NOMO-1 treated with dmso at 0.1 percent for 144 hours (cell line): Measurements from ENCODE around the gene DDAH2.
"Not testable (repeated sequence)": the region's sequence is repeated elsewhere in the genome, so short reads cannot be mapped to it uniquely, and the experiment has no call there.

ENCODE experiments used
- DNase-seq: peaks from one replicate; lab custom pipeline; 2025; ENCODE audit not compliant: unreplicated experiment; lab: John Stamatoyannopoulos, UW

DDAH2 gene

DNA sequence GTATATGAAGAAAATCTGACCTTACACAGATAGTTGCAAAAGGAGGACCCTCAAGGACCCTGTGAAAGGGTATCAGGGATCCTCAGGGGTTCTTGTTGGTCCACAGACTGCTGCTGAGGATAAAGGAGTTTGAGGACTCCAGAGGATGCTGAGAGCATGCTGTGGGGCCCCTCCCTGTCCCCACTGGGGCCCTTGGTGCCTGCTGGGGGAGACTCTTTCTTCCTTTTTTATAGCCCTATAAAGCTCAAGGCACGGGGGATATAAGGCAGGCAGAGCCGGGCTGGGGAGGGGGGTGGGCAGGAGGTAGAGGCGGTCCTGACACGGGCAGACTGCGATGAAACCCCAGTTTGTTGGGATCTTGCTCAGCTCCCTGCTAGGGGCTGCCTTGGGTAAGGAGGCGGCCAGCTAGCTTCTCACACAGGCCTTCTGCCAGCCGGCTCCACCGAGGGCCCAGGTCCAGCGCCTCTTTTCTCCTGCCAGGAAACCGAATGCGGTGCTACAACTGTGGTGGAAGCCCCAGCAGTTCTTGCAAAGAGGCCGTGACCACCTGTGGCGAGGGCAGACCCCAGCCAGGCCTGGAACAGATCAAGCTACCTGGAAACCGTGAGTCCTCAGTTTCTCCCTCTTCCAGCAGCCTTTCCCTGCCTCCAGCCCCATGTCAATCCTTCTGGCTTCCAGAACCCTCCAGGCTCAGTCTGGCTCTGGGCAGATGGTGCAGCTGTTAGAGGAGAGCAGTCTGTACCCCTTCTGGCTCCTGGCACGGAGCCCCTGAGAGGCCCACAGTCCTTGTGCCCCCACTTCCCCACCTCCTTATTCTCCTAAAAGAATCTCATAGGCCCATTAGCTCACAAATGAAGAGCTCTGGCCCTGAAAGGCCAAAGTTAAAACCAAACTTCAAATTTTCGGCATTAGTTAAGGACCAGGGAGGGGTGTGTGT lies 13.8 kb downstream of the DDAH2 start, which contains the start of gene LY6G6D:
LY6G6D (plus strand) TSS at position 327 of the 937 bp plus-strand sequence; CDS start at position 335, 8 bp downstream.
- no peak for DNase-seq

DNA sequence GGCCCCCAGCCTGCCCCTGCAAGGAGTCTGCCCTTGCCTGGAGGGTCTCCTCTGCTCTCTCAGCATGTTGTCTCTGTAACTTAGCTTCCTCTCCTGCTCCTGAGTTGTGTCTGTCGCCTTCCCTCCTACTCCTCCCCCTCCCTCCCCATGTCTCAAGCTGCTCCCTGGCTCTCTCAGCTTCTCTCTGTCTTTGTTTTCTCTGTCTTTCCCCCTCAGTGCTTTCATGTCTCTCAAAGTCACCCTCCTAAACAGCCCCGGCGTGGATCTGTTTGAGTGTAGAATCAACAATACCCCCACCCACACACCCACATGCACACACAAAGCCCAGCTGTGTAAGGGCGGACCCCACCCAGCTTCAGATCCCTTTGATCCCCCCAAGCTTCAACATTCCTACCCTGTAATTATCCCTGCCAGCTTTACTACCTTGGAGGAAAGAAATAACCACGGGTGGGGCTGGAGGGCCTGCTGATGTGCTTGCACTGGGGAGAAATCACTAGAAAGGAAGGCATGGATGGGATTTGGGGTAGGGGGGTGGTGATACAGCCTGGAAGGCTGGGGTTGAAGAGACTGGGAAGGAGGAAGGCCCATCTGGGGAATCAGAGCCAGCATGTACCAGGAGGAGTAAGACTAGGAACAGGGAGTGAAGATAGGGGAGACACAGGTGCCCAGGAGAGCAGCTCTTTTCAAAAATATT lies 15.0 kb downstream of the DDAH2 start:
- no peak for DNase-seq

DNA sequence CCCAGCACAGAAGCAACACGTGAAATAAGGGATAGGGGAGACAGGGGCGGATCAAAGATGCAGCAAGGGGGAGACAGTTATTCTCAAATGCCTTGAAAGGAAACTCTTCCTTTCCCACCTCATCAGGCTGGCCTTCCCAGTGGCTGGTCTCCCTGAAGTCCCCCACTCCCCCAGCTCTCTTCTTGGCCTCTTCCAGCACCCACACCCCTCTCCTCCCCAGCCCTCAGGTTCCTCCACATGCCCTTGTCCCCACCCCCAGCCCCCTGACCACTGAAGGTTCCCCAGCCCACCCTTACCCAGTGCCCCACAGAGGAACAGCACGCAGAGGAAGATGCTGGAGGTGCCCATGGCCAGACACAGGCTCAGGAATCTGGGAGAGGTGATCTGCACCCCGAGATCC lies 15.6 kb downstream of the DDAH2 start:
- DNase-seq: no peak

DNA sequence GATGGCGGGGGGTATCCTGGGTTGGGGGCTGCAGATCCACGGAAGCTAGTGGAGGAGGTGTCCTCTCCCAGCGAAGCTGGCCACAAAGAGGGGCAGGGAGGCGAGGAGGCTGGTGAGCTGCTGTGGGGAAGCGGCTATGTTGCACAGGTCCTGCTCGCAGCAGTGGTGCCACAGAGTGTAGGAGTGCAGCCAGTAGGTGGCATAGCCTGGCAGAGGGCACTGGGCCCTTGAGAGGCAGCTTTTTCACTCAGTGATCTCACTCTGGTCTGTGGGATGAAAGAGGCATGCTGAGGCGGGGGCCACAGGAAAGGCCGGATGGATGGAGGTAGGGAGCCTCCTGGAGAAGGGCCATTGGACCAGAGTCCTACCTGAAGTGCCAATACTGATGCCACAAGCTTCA lies 16.8 kb downstream of the DDAH2 start:
- no peak for DNase-seq

DNA sequence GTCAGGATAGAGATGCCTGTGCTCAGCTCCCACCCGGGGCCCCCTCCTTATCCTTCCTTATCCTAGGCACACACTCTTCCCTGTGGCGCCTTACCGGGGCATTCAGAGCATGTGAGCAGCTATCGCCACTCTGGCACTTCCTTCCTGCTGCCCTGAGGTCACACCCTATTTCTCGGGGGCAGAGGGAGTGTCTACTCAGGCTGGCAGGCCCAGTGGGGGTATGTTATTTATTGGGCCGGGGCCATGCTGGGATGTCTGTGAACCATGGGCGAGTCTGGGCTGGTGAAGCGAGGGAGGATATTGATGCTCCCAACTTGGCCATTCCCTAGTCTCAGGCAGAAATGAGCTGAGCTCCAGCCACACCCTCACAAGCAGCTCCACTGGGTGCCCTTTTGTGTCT lies 17.9 kb downstream of the DDAH2 start:
- DNase-seq: peak; percentile 19

DNA sequence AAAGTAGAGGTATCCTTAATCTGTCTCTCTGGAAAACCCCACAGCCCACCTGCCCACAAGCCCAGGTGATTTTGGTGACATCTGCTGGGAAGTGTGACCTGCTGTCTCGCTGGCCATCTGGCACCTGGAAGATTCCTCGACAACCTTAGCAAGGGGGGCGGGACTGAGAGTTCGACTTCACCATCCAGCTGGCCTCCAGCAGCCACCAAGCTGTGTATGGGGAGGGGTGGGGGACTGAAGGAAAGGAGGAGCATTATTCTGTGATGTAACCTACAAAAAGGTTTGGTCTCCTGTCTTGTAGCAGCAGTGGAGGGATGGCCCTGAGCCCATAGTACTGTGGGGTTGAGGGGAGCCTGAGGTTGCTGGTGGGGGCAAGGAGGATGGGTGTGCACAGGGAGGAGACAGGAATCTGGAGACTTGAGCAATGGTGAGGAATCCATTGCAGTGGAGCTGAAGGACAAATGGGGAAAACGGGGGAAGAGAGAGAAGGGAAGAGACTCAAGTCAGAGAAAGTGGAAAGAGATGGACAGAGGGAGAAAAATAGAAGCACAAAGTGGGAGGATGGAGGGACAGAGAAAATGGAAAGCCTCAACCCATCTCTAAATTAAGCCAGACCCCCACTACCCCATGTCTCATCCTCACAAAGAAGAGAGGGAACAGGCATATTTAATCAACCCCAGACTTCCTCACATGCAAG lies 18.4 kb downstream of the DDAH2 start:
- DNase-seq: no peak

DNA sequence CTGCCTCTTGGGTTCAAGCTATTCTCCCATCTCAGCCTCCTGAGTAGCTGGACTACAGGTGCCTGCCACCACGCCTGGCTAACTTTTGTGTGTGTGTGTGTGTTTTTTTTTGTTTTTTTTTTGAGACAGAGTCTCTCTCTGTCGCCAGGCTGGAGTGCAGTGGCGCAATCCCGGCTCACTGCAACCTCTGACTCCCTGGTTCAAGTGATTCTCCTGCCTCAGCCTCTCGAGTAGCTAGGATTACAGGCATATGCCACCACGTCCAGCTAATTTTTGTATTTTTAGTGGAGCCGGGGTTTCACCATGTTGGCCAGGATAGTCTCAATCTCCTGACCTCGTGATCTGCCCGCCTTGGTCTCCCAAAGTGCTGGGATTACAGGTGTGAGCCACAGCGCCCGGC lies 19.9 kb downstream of the DDAH2 start:
- DNase-seq: not testable (repeated sequence)

DNA sequence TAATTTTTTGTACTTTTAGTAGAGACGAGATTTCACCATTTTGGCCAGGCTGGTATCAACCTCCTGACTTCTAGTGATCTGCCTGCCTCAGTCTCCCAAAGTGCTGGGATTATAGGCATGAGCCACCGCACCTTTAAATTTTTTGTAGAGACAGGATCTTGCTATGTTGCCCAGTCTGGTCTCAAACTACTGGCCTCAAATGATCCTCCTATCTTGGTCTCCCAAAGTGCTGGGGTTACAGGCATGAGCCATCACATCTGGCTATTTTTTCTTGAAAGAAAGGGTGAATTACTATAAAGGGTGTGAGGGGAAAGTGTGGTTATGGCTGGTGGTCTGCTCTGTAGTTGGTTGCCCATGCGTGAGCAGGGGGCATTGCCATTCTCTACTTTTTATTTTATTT lies 20.9 kb downstream of the DDAH2 start:
- DNase-seq: no peak

DNA sequence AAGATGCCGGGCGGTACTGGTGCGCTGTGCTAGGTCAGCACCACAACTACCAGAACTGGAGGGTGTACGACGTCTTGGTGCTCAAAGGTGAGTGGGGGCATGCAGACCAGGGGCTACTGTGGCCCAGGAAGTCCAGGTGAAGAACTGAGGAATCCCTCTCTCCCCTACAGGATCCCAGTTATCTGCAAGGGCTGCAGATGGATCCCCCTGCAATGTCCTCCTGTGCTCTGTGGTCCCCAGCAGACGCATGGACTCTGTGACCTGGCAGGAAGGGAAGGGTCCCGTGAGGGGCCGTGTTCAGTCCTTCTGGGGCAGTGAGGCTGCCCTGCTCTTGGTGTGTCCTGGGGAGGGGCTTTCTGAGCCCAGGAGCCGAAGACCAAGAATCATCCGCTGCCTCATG lies 21.4 kb downstream of the DDAH2 start:
- no peak for DNase-seq

DNA sequence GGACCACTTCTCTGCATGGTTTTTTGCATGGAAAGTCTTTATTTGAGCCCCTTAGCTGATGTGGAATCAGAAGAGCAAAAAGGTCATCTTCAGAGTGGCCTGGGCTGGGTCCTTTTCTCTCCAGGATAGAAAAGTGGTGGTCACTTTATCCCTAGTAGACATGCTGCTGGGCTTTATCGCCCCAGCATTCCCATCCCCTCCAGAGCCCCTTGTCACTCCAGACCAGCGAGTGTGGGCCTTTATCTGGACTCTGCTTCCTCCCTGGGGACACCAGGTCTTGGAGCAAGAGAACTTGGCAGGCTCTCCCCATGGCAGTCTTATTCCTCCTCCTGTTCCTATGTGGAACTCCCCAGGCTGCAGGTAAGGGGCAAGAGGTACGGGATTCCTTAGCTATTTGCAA lies 22.5 kb downstream of the DDAH2 start, which contains the start of gene LY6G6F:
LY6G6F (plus strand) TSS at position 268 of the 400 bp plus-strand sequence; CDS start at position 309, 41 bp downstream.
- DNase-seq: no peak

DNA sequence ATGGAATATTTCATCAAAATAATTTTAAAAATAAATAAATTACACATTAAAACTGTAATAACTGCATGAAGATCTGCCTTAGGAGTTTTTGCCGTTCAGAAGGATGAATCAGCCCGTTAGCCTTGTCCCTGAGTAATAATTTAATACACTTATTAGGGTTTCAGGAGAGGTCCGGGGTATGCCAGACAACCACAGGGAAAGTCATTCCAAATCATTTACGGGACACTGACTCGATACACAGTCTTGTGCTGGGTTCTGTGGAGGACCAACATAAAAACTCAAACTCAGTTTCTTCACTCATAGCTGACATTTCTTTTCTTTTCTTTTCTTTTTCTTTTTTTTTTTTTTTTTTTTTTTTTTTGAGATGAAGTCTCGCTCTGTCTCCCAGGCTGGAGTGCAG lies 23.2 kb downstream of the DDAH2 start:
- no peak for DNase-seq

DNA sequence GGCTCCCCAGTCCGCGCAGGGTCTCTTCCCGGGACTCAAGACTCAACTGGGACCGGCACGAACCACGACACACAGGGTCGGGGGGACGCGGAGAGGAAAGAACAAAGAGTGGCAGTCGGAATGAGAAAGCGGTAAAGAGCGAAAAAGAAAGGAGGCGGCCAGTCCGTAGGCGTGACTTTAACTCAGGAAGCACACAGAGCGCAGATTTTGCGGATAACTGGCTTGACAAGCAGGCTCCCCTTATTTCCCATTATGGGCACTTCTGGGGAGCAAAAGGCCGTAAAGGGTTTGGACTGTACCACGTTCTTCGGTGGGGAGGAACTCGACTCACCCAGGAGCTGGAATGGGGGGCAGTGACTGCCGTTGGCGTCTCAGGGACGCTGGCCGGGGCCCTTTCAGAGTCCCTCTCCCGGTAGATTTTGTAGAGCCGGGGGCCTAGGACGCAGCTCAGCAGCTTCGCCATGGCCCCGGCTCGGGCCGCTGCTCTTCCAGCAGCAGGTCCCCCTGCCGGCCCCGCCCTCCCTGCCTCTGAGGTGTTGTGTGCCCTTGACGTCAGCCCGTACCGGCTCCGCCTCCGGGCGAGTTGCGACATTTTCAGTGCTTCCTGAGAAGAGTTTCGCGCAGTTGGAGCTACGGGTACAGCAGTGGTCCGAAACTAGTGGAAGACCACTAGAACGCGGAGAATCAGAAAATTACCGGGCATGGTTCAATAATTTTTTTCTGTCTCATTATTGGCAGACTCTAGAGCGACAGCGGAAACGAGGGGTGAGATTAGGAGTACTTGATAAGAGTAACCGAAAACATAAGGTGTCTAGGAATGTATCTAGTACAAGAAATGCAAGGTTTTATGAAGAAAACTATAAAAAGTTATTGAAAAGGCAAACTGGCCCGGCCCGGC lies 26.0 kb downstream of the DDAH2 start, which contains the start of gene ABHD16A:
ABHD16A (minus strand) TSS at position 506 of the 898 bp plus-strand sequence; CDS start at position 463, 43 bp downstream.
- peak; percentile 96 for DNase-seq

DNA sequence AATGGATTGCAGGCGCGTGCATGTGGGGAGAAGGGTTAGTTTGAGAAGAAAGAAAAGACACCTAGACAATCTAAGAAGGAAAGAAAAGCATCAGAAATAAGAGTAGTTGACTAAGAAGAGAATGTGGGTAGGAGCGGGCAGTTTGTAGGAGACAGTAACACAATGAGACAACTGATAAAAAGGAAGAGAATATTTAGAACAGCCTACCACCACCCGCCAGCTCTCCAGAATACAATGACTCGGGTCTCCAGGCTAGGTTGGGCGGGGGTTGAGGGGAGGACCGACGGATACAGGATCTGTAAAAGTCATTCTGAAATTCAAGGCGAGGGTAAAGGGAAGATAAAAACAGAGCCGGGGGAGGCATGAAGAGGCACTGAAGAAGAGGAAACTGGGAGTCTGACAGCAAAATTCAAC lies 26.7 kb downstream of the DDAH2 start:
- DNase-seq: no peak

DNA sequence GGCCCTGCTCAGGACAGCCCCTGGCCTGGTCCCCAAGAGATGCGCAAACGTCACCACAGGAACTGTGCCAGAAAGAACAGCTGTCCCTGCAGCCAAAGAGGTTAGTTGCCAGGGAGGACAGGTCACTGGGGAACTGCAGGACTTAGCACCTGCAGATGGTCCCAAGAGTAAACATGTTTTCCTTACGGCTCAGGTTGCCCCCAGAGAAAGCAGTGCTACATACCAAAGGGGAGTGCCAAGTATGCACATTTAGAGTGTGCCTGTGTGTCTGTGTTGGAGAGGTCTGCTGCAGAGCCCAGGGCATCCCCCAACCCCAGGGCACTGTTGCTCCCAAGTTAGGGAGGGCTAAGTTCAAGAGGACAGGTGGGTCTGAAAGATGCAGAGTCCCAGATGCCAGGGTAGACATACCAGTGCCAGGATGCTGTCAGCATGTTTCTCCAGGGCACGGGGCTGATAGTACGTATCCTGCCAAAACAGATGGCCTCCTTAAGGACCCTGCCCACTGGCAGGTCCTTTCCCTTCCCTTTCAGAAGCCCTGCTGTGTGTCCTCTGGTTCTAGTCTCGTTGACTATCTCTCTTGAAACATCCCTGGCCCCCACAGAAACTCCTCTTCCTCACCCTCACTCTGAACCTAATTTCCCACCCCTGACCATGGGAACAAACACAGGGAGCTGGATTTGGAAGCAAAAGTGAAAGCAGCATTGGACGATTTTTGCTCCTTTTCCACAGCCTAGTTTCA lies 27.3 kb downstream of the DDAH2 start:
- DNase-seq: no peak

DNA sequence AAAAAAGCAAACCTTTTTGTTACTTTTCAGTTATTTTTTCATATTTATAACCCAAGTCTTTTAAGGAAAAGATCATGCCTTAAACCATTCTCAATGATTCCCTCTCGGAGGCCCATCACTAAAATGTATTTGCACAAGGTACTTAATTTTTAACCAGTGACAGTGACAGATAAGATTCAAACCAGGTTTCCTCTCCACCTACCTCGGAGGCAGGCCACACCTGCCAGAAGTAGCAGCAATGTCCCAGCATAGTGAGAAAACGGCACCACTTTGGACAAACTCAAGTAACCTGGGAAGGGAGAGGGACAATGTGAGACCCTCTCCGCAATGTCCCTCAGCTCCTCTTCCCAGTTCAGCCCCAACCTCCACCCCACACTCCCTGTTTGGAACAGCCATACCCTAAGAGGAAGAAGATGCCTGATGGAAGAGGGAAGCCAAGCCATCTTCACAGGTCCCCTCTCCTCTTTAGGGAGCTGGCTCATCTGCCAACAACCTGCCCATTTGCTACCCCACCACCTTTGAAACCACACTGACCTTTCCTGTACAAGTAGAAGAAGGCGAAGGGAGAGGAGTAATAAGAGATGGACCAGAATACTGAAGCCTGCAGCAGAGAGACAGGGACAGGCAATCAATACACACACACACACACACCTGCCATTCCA lies 28.2 kb downstream of the DDAH2 start:
- DNase-seq: no peak

DNA sequence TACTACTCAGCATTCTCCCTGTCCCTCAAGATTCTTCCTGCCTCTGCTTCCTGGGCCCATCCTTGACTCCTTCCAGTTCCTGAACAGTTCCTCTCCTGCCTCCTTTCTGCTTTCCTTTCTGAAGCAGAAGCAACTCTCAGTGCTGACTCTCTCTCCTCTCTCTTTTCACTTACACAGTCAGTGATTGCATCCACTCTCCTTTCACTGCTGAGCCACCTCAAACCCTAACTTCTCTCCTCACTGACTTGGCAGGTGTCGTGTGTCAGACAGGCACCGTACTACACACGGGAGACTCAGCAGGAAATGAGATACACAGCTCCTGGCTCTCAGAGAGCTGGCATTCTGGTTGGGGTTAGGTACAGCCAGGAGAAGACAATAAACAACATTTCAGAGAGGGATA lies 31.5 kb downstream of the DDAH2 start:
- no peak for DNase-seq

DNA sequence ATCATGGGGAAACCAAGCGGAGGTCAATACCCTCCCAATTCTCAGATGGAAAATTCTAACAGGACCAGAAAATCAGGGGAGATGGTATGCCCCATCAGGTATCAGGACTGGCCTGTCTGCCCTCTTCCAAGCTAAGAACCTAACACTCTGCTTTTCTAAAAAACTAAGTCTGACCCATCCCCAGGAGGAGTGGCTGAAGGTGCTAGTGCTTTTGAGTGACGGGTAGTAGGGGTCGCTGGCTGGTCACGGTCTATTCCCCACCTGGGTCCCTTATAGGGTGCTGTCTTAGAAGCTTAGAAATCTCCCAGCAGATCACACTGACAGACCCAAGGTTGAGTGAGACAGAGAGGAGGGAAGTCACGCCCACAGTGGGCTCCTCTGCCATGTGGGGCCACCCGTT lies 35.6 kb downstream of the DDAH2 start:
- DNase-seq: no peak

DNA sequence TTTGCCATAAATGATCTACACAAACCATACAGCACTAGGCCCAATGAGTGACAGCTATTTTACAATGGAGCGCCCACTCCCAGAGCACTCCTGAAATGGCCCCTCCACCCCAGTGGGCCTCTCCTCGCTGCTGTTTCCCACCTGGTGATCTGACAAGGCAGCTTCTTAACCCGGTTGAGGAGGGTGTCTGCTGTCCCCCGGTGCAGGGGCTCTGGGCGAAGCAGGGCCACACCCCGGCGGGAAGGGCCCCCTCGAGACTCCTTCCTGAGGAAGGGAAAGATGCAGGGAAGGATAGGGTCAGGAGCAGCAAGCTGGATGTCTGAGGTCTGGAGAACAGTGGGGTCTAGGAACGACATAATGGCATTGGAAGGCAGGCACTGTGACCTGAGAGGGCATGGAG lies 36.2 kb downstream of the DDAH2 start:
- no peak for DNase-seq

DNA sequence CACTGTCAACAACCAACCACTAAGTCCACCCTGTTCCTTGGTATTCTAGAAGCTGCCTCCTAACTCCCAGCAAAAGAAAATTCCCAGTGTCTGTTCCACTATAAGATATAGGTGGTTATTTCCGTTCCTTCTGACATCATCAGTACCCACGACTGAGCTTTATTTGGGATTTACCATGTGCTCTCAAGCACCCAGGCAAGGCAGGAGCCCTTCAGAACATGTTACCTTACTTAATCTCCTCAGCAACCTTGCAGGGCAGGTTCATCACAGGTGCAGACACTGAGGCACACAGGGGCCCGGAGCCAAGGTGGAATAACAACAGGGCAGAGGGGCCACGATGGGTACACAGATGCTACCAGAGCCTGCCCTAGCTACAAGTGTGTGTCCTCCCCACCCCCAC lies 36.7 kb downstream of the DDAH2 start:
- no peak for DNase-seq
